HG02884 (cell line): ENCODE results near the gene CEP164.

Source experiments
- ATAC-seq: cut with Tn5 transposase; IDR thresholded peaks from one replicate; pipeline ENCODE4 v1.9.1; 2021; ENCODE audit warnings: mild to moderate bottlenecking, moderate library complexity; ENCODE audit not compliant: unreplicated experiment

The CEP164 gene

DNA sequence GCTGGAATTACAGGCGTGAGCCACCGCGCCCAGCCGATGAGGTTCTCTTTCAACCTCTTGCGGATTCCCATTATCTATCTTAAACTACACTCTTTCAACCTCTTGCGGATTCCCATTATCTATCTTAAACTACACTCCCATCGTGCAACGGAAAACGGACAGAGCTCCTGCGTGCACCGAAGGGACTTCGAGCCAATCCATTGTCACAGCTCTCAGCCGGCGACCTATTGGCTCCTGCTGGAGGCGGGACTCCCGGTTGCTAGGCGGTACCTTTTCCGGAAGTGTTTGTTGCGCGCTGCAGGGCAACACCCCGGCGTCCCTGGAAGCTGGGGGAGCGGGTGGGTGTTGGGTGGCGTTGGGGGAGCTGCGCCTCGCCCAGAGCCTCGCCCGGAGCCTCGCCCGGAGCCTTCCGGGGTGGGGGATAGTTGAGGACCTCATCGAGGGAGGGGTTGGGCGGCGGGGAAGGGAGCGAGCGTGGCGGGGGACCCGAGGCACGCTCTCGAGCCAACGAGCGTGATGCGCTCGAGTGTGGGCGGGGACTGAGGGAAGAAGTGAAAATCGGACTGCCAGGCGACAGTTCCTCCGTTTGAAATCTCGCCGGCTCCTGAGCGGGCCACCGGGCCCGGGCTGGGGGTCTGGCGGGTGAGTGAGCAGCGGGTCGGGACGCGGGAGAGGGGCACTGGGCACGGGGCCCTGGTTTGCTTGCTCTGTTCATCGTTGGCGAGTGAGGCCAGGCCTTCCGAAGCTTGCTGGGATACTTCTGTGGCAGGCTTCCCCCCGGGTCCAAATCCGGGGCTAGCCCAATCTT lies at the start of gene CEP164:
CEP164 (plus strand) TSS at position 288 of the 808 bp plus-strand sequence. CDS start 10,733 bp downstream, outside the sequence.
- ATAC-seq: peak; percentile 93

DNA sequence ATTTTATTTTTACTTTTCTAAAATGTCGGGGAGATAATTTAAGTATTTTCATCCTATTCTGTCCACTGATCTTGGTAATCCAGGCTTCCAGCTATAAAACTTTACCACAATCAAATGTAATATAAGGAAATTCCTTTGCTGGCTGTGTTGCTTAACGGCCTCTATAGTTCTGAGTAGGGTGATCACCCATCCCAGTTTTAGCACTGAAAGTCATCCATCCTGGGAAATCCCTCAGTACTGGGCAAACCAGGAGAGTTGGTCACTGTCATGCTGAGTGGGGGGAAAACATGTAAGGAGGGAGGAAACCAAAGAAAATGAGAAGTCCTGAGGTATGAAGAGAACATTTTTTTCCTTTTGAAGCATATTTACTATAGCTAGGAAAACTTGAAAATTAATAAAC lies 49.3 kb upstream of the CEP164 start:
- no peak for ATAC-seq

DNA sequence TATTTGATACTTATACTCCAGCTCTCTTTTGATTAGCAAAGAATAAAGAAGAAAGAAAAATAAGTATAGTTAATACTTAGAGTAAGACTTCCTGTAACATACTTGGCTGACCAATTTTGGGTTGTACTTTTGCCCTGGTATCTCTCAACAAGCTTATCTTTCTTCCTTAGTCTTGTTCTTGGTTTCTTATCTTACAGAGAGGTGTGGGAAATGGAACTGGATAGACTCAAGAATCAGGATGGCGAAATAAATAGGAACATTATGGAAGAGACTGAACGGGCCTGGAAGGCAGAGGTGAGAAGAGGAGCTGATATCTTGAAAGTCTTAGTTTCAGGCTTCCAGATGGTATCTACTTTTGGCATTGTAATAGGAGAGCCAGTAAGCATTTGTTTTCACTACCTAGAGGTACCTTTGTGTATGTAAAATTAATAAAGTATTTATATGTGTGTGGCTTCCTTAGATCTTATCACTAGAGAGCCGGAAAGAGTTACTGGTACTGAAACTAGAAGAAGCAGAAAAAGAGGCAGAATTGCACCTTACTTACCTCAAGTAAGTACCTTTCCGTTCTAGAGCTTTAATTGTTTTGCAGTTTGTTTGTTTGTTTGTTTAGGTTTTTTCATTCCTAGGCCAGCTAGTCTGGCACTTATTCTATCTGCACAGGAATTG lies 47.8 kb upstream of the CEP164 start:
- no peak for ATAC-seq

DNA sequence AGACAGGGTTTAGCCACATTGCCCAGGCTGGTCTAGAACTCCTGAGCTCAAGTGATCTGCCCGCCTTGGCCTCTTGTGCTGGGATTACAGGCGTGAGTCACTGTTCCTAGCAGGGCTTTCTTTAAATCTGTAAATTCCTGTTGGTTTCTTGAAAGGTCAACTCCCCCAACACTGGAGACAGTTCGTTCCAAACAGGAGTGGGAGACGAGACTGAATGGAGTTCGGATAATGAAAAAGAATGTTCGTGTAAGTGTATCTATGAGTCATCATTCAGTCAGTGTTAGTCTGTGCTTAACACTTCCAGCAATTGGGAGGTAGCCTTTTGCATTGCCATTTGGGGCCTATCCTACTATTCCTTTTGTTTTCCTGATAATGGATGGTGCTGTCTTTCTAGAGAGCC lies 46.5 kb upstream of the CEP164 start:
- no peak for ATAC-seq

DNA sequence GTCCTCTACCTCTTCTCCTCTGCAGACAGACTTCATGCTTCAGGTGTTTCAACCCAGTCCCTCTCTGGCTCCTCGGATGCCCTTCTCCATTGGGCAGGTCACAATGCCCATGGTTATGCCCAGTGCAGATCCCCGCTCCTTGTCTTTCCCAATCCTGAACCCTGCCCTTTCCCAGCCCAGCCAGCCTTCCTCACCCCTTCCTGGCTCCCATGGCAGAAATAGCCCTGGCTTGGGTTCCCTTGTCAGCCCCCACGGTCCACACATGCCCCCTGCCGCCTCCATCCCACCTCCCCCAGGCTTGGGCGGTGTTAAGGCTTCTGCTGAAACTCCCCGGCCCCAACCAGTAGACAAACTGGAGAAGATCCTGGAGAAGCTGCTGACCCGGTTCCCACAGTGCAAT lies 45.8 kb upstream of the CEP164 start:
- no peak for ATAC-seq

DNA sequence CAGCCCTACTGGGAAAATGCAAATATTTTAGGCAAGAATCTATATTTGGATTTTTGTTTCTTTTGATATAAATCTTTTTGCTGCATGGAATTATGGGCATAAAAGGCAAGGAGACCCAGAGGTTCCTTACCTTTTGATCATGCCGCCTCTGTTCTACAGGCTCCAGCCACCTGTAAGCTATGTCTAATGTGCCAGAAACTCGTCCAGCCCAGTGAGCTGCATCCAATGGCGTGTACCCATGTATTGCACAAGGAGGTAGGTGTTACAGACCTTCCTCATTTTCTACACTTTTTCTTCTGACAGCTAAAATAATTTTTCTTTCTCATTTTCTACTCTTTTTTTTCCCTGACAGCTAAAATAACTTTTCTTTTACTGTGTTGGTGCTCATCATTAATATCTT lies 44.7 kb upstream of the CEP164 start:
- ATAC-seq: no peak

DNA sequence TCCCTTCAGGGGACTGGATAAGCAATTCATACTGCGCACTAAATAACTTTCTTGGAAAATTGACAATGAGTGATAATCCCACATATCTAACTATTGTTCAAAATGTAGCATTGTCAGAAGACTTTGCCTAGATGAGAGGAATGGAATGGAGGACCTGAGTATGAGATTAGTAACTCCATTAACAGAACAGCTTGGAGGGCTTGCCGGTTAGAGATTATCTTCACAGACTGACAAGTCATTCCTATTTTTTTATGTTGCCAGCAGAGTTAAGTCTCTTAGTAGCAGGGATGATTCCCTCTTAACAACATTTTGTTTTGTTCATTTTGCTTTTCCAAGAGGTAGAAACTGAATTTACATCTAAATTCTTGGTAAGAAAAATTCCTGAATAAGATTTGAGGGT lies 43.6 kb upstream of the CEP164 start:
- ATAC-seq: no peak

DNA sequence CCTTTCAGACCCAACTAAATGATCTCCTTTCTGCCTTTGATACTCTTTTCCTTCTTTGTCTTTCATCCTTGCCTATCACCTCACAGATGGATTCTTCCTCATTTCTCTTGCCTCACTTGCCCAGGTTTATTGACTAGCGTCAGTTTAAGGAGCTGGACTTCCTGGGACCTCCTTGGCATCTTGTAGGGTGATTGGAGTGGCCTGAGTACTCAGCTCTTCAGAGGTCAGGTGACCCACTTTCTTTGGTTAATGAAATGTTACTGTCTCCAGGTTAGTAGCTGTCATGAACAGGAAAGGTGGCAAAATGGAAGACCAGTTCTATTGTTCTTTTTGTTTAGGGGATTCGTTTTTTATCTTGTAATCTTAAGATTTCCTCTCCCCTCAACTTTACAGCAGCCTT lies 41.1 kb upstream of the CEP164 start:
- no peak for ATAC-seq

DNA sequence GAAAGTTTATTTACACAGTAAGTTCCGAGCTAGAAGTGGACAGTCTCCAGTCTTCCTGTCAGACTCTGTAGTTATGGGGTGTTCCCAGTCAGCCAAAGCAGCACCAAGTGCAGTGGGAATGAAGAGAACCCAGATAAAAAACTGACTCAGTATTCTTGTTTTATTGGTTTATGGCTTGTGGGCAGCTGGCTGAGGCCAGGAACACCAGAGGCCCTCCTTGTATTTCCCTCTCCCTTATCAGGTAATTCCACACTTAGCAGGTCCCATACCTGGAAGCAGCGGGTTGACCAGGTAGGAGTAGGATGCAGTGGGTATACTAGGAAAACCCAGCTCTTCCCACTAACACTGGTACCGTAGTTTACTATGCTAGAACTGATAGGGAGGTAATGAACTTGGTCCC lies 40.0 kb upstream of the CEP164 start:
- no peak for ATAC-seq

DNA sequence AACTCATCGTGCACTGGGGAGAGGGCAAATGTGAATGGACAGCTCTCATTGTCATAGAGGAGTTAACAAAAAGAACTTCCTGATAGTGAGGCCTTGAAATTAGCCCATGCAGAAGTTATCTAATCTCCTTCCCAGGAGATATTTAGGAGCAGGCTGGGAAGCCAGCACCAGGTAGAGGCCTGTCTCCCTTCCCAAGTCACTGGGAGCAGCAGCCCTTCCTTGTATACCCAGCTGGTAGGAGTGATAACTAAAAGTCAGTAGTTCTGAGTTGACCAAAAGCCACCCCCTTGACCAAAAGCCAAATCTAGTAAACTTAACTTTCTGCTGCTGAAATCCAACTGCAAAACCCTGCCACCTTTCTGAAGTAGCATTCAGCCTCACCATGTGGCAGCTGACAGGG lies 37.9 kb upstream of the CEP164 start:
- ATAC-seq: no peak

DNA sequence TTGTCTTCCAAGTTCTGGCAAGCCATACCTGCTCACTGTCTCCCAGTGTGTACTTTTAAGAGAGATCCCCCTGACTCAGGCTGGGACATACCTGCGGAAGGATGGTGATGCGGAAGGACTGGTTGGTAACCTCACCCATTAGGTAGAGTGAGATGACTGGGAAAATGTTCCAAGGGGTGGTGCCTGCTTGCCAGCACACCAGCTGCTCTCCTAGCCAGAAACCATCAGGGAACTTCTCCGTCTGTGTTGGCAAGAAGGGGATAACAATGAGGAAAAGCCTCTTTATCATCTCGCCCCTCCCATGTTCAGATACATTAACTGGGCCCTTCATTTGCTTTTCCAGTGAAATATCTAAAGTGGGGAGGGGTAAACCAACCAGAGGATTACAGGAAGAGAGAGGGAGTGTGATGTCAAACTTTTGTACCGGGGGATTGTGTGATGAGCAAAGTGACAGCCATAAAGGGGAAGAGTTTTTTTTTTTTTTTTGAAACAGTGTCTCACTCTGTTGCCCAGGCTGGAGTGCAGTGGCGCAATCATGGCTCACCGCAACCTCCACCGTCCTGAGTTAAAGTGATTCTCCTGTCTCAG lies 36.8 kb upstream of the CEP164 start, which contains the start of gene BACE1-AS:
BACE1-AS (plus strand) TSS at position 538 of the 588 bp plus-strand sequence.
- no peak for ATAC-seq

DNA sequence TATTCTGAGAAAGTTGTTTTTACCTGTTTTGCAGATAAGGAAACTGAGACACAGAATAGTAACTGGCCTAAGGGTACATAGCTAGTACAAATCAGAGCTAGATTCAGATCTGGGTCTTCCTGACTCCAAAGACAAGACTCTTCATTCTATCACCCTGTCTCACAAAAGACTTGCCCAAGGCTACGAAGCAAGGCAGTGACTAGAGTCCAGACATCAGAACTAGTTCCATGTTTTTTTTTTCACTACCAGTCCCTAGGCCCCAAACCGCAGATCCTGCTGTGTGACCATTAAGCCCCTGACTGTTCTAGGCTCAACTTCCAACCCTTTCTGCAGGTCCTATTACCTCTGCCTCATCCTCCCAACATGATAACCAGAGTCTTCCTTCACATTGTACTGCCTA lies 35.0 kb upstream of the CEP164 start:
- ATAC-seq: no peak

DNA sequence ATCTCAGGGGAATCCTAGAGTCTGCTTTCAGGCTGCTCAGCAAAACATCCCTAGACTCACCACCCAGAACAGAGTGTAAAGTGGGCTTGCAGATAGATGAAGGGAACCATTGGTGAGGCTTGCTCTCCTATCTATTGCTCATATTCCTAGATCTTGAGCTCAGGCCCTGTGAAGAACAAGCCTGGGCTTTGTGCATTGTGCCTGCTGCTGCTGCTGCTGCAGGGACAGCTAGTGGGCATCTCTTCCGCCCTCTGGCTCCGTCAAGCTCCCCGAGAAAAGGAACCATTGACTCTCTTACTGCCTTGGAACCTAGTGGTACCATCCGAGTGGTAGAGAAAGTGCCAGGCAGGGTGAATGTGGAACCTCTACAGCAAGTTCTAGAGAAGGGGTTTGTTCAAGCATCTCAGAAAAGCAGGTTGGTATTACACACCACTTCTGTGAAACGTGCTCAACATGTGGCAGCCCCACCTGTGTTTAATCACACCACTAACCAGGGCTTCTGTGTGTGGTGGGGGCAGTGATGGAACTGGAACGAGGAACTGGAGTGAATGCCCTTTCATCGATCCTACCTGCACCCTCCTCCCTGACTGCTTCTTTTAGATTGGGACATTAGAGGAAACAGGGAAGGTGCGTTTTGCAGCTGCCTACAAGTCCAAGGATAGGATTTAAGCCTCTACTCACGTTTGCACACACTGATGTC lies 32.1 kb upstream of the CEP164 start:
- ATAC-seq: no peak

DNA sequence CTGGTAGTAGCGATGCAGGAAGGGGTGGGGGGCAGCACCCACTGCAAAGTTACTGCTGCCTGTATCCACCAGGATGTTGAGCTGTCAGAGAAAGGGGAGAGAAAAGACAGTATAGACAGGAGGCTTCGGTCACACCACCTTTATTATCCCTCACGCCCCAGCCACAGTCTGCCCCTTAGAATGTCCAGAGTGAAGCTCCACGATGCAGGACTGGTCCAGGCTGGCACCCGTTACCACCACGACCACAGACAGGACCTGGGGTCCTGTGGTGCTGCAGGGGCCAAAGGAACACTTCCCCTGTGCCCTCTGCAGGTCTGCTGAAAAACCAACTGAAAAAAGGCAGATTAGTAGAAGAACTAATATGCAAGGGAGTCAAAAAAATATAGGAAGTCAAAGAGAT lies 30.8 kb upstream of the CEP164 start:
- no peak for ATAC-seq

DNA sequence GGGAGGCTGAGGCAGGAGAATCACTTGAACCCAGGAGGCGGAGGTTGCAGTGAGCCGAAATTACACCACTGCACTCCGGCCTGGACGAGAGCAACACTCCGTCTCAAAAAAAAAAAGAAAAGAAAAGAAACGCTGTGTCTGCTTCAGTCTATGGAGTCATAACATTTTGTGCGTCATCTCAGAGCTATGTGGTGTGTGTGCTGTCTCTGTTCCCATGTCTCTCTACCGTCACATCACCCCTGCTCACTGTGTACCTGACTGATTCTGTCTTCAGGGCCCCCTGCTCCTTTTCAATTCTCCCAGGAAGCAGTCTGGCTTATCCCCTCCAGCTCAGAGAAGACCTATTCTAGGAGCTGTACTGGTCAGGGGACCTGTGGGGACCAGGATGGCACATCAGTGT lies 29.5 kb upstream of the CEP164 start:
- no peak for ATAC-seq

DNA sequence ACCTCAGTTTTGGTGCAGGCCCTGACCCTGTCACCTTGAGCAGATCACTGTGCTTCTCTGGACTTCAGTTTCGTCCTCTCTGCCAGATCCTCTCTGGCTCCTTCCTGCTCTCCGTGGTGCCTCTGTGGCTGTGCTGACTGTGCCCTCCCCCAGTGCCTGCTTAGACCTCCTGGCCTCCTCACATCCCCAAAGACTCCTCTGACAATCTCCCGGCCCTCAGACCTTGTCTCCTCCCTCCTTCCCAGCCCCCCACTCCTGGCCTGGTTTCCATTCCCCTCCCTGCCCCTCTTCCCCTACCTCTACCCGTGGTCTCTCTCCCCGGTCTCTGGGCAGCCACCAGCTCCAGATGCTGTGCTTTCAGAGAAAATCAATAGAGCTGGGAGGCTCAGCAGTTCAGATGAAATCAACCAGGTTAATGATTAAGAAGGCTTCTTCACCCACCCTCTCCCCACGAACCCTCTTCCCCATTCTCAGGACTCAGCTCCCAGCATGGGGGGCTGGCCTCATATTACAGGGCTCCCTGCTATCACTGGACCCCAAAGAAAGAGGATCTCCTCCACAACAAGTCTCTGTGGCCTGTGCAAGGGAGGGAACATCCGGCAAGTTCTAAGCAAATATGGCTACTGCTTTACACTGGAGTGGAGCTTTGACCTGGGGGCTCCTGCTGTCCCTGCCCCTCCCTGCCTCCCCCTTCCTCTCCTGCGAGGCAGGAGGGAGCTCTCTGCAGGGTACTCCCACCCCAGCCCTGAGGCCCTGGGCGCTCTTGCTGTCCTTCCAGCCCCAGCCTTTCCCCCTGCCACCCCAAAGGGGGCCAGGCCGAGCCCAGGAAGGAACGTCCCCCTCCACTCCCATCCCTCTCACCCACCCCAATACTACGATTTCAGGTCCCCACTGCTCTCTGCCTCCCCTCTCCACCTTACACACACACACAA lies 28.0 kb upstream of the CEP164 start:
- ATAC-seq: no peak

DNA sequence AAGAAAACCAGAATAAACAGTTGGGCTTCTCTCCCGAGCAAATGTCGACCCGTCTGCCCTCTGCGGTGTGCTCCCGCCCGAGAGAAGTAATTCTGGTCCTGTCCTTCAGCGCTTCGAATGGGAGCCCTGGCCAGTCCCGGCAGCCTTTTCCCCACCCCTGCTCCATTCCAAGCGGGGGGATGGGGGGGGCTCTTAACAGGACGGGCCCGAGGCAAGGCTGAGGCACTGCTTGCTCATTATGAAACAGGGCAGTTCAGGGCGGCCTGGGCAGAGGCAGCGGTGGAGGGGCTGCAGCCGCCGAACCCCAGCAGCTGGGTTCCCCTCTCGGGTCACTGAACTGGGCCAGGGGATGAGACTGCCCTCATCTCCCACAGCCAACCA lies 27.4 kb upstream of the CEP164 start:
- no peak for ATAC-seq

DNA sequence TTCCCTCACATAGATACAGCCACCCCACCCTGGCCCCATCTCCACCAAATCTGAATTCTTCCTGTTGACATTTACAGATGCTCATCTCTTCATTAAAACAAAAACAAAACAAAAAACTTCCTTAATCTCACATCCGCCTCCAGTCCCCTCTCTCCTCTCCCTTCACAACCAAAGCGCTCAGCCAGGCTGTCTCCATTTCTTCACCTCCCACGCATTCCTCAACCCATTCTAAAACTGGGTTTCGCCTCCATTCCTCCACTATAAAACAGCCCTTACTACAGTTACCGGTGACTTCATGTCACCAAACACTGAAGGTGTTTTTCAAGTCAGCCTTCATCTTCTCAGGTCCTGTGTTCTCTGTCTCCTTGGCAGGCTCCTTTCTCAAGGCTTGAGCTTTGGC lies 26.9 kb upstream of the CEP164 start:
- no peak for ATAC-seq

DNA sequence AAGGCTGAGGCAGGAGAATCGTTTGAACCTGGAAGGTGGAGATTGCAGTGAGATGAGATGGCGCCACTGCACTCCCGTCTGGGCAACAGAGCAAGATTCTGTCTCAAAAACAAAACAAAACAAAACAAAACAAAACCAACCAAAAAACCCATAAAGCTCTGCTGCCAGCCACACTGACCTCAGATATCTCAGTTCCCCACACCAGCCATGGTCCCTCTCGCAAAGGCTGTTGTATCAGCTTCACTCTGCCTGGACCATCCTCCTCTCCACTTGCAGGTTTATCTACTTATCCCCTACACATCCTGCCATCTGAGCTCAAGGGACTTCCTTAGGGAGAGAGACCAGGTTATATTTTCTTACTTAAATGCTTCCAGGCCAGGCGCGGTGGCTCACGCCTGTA lies 25.4 kb upstream of the CEP164 start:
- no peak for ATAC-seq

DNA sequence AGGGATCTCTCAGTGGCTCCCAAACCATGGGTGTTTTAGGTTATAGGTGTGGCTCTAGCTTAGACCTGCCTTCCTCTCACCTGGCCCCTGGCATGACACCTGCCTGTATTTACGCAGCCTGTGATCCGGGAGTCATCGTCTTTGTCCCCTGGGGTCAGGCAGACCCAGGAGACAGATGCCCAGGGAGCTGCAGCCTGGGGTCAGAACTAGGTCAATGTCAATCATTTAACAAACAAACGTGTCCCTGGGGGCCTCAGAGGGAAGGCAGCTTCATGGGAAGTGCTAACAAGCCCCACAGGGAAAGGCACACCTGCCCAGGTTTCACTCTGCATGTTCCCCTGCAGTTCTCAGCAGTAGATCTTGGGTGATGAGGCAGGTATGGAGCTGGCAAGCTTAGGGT lies 24.6 kb upstream of the CEP164 start:
- ATAC-seq: no peak
